Bone marrow (tissue), 2 donors: ENCODE measurements around the gene RPIA.
"Not testable (repeated sequence)": the region's sequence is repeated elsewhere in the genome, so short reads cannot be mapped to it uniquely, and the experiment has no call there.

ENCODE experiments used
- DNase-seq, 2 donors: peaks; one replicate each; lab custom pipeline; 2025; lab: John Stamatoyannopoulos, UW

RPIA gene

GRCh38 chr2:88691339-88692183, at the start of gene RPIA:
Gene RPIA, plus strand, starts transcription at chr2:88691673. Its CDS starts 26 bp downstream, at chr2:88691699.
- peak; percentile 91 to 99 for DNase-seq

GRCh38 chr2:88642278-88642677, 49.2 kb upstream of the RPIA start:
- DNase-seq: no peak

GRCh38 chr2:88645291-88645882, 46.1 kb upstream of the RPIA start:
- not testable (repeated sequence) for DNase-seq

GRCh38 chr2:88651646-88652045, 39.8 kb upstream of the RPIA start:
- no peak for DNase-seq

DNA sequence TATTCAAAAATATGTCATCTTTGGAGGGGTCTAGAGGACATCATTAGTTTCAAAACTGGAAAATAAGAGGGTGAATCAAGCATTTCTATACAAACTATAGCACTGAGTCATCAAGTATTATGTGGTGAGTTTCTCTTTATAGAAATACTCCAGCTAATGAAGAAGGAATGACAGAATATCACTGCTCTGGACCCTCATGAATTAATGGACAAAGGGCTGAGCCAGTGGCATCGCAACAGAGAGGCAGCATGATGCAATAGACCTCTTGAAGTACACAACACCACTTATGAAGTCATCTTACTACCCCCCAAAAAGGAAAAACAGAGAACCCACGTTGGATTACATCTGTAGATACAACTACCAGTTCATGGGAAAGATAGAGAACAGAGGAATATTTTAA, 36.8 kb upstream of the RPIA start:
- no peak for DNase-seq

- no peak for DNase-seq
Observed at GRCh38 chr2:88656690-88657089, 34.8 kb upstream of the RPIA start.

GRCh38 chr2:88657131-88657530, 34.3 kb upstream of the RPIA start:
- no peak for DNase-seq

- no peak for DNase-seq
Observed at GRCh38 chr2:88658326-88658725, 33.1 kb upstream of the RPIA start.

- DNase-seq: no peak
Observed at GRCh38 chr2:88658881-88659537, 32.5 kb upstream of the RPIA start.

GRCh38 chr2:88659538-88659915, 31.9 kb upstream of the RPIA start:
- no peak for DNase-seq

DNA sequence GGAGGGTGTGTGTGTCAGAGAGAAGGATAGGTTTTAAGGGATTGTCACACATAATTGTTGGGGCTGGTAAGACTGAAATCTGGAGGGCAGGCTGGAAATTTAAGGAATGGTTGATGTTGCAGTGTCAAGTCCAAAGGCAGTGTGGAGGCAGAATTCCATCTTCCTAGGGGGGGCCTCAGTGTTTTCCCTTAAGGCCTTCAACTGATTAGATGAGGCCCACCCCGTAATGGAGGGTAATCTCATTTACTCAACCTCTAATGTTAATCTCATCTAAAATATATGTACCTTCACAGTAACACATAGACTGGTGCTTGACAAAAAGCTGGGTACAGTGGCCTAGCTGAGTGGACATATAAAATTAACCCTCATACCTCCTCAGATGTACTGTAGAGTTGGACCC, 30.9 kb upstream of the RPIA start:
- no peak for DNase-seq

- DNase-seq: no peak
Observed at GRCh38 chr2:88666576-88666975, 24.9 kb upstream of the RPIA start.

DNA sequence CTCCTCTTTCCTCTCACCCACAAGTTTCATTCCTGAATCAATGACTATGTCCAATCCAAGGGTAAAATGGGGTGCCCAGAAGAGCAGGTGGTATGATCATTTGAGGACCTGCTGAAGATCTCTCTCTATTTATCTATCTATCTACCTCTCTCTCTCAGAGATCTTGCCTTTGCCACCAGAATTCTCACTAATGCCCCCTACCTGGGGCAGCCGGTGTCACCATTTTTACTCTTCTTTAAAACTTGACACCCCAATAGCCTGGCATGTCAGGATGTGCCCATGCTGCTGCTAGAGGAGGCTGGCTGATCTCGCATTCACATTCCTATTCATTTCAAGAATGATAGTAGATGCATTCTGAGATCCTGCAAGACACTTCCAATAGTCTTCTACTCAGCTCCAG, 24.3 kb upstream of the RPIA start:
- no peak for DNase-seq

DNA sequence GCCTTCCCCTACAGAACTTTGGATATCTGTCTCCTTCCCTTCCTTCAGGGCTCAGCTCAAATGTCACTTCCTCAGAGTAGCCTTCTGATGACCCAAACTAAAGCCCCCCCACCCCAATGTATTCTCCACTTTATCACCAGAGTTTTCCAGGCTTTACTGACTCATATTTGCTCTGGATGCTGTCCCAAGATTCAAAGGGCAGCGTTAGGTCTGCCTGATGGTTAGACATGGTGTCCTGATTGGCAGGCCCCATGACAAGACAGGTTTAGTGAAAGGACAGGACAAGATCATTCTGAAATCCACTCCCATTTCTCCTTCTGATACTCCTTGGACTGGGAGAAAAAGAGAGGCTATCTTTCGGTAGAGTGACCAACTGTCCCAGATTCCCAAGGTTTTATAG, 22.6 kb upstream of the RPIA start:
- no peak for DNase-seq

DNA sequence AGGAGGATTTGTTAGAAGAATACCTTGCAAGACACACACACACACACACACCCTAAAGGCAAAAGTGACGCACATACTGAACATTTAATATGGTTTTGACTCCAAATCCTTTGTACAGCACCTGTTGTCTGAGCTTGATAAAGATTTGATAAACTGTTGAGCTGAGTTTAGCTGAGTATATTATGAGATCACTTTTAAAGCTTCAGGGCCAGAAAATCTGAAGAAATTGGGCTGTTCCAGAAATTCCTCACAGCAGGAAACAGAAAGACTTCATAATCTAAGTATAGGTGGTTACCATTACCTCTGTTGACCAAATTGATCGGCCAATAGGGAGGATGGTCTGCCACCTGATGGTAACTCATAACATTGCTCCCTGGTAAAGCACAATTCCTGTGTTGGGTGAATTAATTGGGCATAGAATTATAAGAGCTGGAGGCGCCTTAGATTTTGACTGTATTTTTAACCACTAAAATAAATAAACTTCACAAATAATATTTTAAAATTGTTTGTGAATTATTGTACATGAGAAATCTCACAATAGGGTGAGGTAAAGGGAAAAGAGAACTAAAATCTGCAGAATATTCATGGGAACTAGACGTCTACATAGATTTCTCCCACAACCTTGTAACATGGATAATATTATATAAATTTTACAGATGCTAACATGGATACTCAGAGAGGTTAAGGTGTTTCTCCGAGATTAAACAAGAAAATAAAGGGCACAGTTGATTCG, 21.8 kb upstream of the RPIA start:
- DNase-seq: no peak

DNA sequence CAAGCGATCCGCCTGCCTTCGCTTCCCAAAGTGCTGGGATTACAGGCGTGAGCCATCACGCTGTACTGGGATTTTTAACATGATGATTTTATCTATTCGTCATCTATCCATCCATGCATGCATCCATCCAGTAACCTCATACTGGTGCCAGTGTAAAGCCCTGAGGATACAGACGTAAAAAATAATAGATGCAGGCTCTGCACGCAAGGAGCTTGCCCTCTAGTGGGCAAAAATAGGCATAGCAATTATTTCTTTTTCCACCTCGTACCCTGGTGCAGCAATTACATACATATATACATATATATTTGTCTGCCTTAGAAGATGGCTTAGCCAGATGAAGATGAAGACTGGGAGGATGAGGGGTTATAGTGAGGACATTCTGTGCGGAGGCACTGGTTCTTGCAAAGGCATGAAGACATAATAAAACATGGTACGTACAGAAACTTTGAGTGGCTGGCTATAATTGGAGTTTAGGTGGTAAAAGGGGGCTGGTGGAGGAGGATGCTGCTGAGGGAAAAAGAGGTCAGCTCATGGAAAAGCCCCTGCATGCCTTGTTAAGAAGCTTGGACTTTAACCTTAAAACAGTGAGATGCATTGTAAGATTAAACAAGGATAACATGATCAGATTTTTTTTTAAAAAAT, 19.6 kb upstream of the RPIA start:
- peak in 1 of 2 donors; percentile 8 for DNase-seq

DNA sequence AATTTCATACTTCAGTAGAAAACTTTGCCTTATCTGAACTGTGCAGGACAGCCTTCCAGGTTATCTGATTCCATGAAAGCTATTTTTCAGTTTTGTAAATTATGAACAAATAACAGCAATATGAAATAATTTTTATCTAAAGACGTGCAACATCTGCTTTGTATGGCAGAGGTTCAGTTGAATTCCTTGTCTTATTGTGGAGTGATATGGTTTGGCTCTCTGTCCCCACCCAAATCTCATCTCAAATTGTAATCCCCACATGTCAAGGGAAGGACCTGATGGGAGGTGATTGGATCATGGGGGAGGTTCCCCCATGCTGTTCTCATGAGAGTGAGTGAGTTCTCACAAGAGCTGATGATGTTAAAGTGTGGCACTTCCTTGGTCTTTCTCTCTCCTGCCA, 18.1 kb upstream of the RPIA start:
- no peak for DNase-seq

GRCh38 chr2:88680266-88680902, 11.1 kb upstream of the RPIA start:
- no peak for DNase-seq

DNA sequence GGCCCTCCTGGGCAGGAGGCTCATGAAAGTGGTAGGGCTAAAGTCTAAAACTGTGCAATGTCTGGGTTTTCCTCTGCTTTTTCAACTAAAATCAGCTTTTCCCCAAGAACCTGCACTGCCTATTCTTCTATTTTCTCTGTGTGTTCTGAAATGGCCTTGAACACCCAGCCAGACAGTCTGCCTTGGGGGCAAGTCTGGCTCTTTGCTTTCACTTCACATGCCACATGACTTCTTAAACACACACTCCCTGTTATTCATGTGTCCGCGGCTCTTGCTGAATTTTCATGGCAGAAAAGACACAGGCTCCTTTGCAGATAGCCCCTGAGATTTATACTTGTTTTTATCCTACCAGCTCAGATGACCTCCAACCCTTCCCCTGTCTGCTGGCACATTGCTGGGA, 10.6 kb upstream of the RPIA start:
- no peak for DNase-seq

- no peak for DNase-seq
Observed at GRCh38 chr2:88683160-88684021, 8.1 kb upstream of the RPIA start.

GRCh38 chr2:88684519-88684918, 7.0 kb upstream of the RPIA start:
- no peak for DNase-seq
